Gastrocnemius medialis (tissue), 4 donors: ENCODE results near the gene WDR6. TPM values are rescaled to one million over a fixed set of nuclear protein-coding genes. Genes with fewer than 3 reads are reported as not detected.

Source experiments
- ATAC-seq, 2 donors: fragments of 150-250 bp; one replicate each; pipeline ENCODE4 v1.9.1; 2016
- DNase-seq, 2 donors: peaks; one replicate each; pipeline ENCODE4 v3.0.0-alpha.2; 2019
- H3K27ac ChIP-seq, 4 donors: fragments of 200-600 bp; sonication (generic); 1 replicate in 1 of 4; 2 replicates in 3 of 4; pipeline ENCODE4 v1.5.1; 2016 to 2018; ENCODE audit warnings: mild to moderate bottlenecking in 2 of 4, moderate library complexity in 1 of 4
- H3K27me3 ChIP-seq, 3 donors: fragments of 200-600 bp; sonication (generic) in 2 of 3; 1 replicate in 1 of 3; 2 replicates in 2 of 3; pipeline versions ENCODE4 v1.5.1 to v1.6.0; 2016 to 2019; ENCODE audit warnings: mild to moderate bottlenecking in 1 of 3, moderate library complexity in 1 of 3
- H3K36me3 ChIP-seq, 2 donors: fragments of 200-600 bp; sonication (generic) in 1 of 2; one replicate each; pipeline ENCODE4 v1.5.1; 2017 to 2018
- H3K4me1 ChIP-seq, 2 donors: fragments of 200-600 bp; sonication (generic) in 1 of 2; one replicate each; pipeline ENCODE4 v1.5.1; 2016 to 2017; ENCODE audit warnings: mild to moderate bottlenecking in 2 of 2
- H3K4me3 ChIP-seq, 4 donors: fragments of 200-600 bp; sonication (generic) in 3 of 4; 1 replicate in 1 of 4; 2 replicates in 3 of 4; pipeline ENCODE4 v1.5.1; 2016 to 2019; ENCODE audit warnings: mild to moderate bottlenecking in 2 of 4
- H3K9me3 ChIP-seq, 3 donors: fragments of 200-600 bp; sonication (generic) in 2 of 3; 1 replicate in 1 of 3; 2 replicates in 2 of 3; pipeline ENCODE4 v1.5.1; 2016 to 2019
- CTCF ChIP-seq, 5 experiments: fragments of 450-650 bp in 3 of 5; fragments of 200-600 bp in 2 of 5; sonication (generic) in 2 of 5; IDR thresholded peaks in 4 of 5; conservative IDR thresholded peaks in 1 of 5; 1 replicate in 4 of 5; 2 replicates in 1 of 5; pipeline ENCODE4 v1.5.1; 2016 to 2019; ENCODE audit warnings: antibody characterized with exemption in 5 of 5, mild to moderate bottlenecking in 3 of 5, moderate library complexity in 3 of 5
- POLR2A ChIP-seq, 2 donors: fragments of 450-650 bp; IDR thresholded peaks; one replicate each; pipeline ENCODE4 v1.6.1; 2017; ENCODE audit warnings: antibody characterized with exemption in 2 of 2, mild to moderate bottlenecking in 2 of 2, moderate library complexity in 2 of 2
- in situ Hi-C, 4 donors: fragments of 200-750 bp; cut with MboI; loops; one replicate each; pipeline versions ENCODE4 v1.15.0 to v1.8.0; 2017; ENCODE audit warnings: low sequenced_read_pairs in 4 of 4
- intact Hi-C: fragments of 100-400 bp; cut with DNase I; formaldehyde crosslinking; loops from one replicate; pipeline ENCODE4 v1.15.1; 2023; ENCODE audit warnings: low total_unique reads
- total RNA-seq, 4 donors: library from RNA; depleted of rRNA; stranded (reverse); fragments of >200 nt; gene quantifications; one replicate each; pipeline versions ENCODE4 v1.1.0 to v1.2.3, GENCODE V29; 2016

WDR6 gene
- total RNA-seq, 4 donors from 2014 or later: 40.4 to 50.9 (median 45.5) TPM

GRCh38 chr3:49032646-49033304, 25.6 kb downstream of the WDR6 start:
- Histone ChIP-seq H3K4me1 (peaks cover 15 to 17% of the 10 kb centered on the region in 2 donors), H3K27me3 (no peaks in the 10 kb centered on the region), H3K4me3 (no peak overlapping the region), H3K36me3 (peaks cover 0 to 65% of the 10 kb centered on the region in 2 donors), H3K27ac (no peak overlapping the region), H3K9me3 (no peaks in the 10 kb centered on the region)
- DNase-seq (no peak), ATAC-seq (no peak)
- in situ Hi-C loops: no loop called here
- intact Hi-C loops: no loop called here
- TF ChIP-seq CTCF (IDR thresholded peaks at IDR 0.05 in 4 of 5, conservative IDR thresholded peaks at IDR 0.05 in 1 of 5) (no peak), POLR2A (IDR thresholded peaks at IDR 0.05) (no peak)

- Histone ChIP-seq H3K27me3 (no peaks in the 10 kb centered on the region), H3K4me3 (no peak overlapping the region), H3K4me1 (peaks cover 1 to 3% of the 10 kb centered on the region in 2 donors), H3K9me3 (no peaks in the 10 kb centered on the region), H3K36me3 (peaks cover 0 to 71% of the 10 kb centered on the region in 2 donors), H3K27ac (no peak overlapping the region)
- in situ Hi-C loops (no loop called here), intact Hi-C loops (no loop called here)
- DNase-seq (no peak), ATAC-seq (no peak)
- TF ChIP-seq POLR2A (IDR thresholded peaks at IDR 0.05): no peak
- TF ChIP-seq CTCF (IDR thresholded peaks at IDR 0.05 in 4 of 5, conservative IDR thresholded peaks at IDR 0.05 in 1 of 5): no peak
Observed at GRCh38 chr3:49034650-49035049, 27.5 kb downstream of the WDR6 start.

- Histone ChIP-seq H3K4me3 (no peak overlapping the region), H3K4me1 (no peaks in the 10 kb centered on the region), H3K9me3 (no peaks in the 10 kb centered on the region), H3K36me3 (peaks cover 0 to 67% of the 10 kb centered on the region in 2 donors), H3K27ac (no peak overlapping the region), H3K27me3 (no peaks in the 10 kb centered on the region)
- ATAC-seq (no peak), DNase-seq (no peak)
- no peak for TF ChIP-seq POLR2A (IDR thresholded peaks at IDR 0.05)
- TF ChIP-seq CTCF (IDR thresholded peaks at IDR 0.05 in 4 of 5, conservative IDR thresholded peaks at IDR 0.05 in 1 of 5): no peak
- intact Hi-C loops (no loop called here), in situ Hi-C loops (no loop called here)
Observed at GRCh38 chr3:49035281-49035680, 28.1 kb downstream of the WDR6 start.

- H3K4me3 ChIP-seq: no peak overlapping the region
- H3K27me3 ChIP-seq: no peaks in the 10 kb centered on the region
- intact Hi-C loops: no loop called here
- peak overlapping the region in 1 of 4 donors; percentile 48 for H3K27ac ChIP-seq
- H3K4me1 ChIP-seq: peaks cover 0 to 9% of the 10 kb centered on the region in 2 donors
- in situ Hi-C loops: no loop called here
- H3K9me3 ChIP-seq: no peaks in the 10 kb centered on the region
- peaks cover 5 to 50% of the 10 kb centered on the region in 2 donors for H3K36me3 ChIP-seq
- ATAC-seq: no peak
- TF ChIP-seq POLR2A (IDR thresholded peaks at IDR 0.05) (no peak), CTCF (IDR thresholded peaks at IDR 0.05 in 4 of 5, conservative IDR thresholded peaks at IDR 0.05 in 1 of 5) (no peak)
- DNase-seq: no peak
Observed at GRCh38 chr3:49053543-49053942, 46.4 kb downstream of the WDR6 start.
